K562 (cell line): ENCODE measurements around the gene UPF2. TPM values are rescaled to one million over a fixed set of nuclear protein-coding genes. Genes with fewer than 3 reads are reported as not detected.
A peak's percentile ranks its signal among the peaks of the same experiment; 100 is the strongest.

Source experiments
- EP300 ChIP-seq: IDR thresholded peaks from 2 replicates; pipeline ENCODE4 v1.6.1; 2012; ENCODE audit warnings: low read length, improper control_type of control experiment
- ETS1 ChIP-seq: conservative IDR thresholded peaks from 2 replicates; pipeline ENCODE4 v1.6.1; 2011; ENCODE audit warnings: low read depth, mild to moderate bottlenecking, low read length; ENCODE audit not compliant: control insufficient read depth
- ETV6 ChIP-seq, 3 experiments: fragments of 150-350 bp in 1 of 3; sonication (generic) in 1 of 3; formaldehyde crosslinking in 1 of 3; IDR thresholded peaks; 2 replicates each; pipeline versions ENCODE4 v1.6.1 to v1.8.0; 2014 to 2022; ENCODE audit warnings: borderline replicate concordance in 2 of 3, low read depth in 2 of 3, antibody characterized with exemption in 1 of 3, low read length in 1 of 3, mild to moderate bottlenecking in 1 of 3, missing genetic modification reagents in 1 of 3
- GTF2B ChIP-seq: IDR thresholded peaks from 2 replicates; pipeline ENCODE4 v1.6.1; 2011; ENCODE audit not compliant: insufficient read length; ENCODE audit errors: extremely low read depth
- GTF3C2 ChIP-seq: IDR thresholded peaks from 3 replicates; pipeline ENCODE4 v1.6.1; 2011; ENCODE audit warnings: borderline replicate concordance, mild to moderate bottlenecking, moderate library complexity; ENCODE audit not compliant: insufficient read length; ENCODE audit errors: extremely low read depth
- IRF2 ChIP-seq: sonication (generic); formaldehyde crosslinking; IDR thresholded peaks from 2 replicates; pipeline ENCODE4 v1.8.1; 2022; ENCODE audit warnings: mild to moderate bottlenecking, missing genetic modification reagents
- KLF10 ChIP-seq: fragments of 250-450 bp; sonication (Bioruptor Pico); IDR thresholded peaks from 2 replicates; pipeline ENCODE4 v1.6.1; 2021; ENCODE audit warnings: matching md5 sums
- L3MBTL2 ChIP-seq: fragments of 450-650 bp; IDR thresholded peaks from 2 replicates; pipeline ENCODE4 v1.6.1; 2016; ENCODE audit warnings: mild to moderate bottlenecking, moderate library complexity
- MECOM ChIP-seq: fragments of 250-450 bp; sonication (Bioruptor Pico); IDR thresholded peaks from 2 replicates; pipeline ENCODE4 v1.8.0; 2022; ENCODE audit warnings: inconsistent platforms
- OTX1 ChIP-seq: fragments of 450-650 bp; formaldehyde crosslinking; IDR thresholded peaks from 2 replicates; pipeline ENCODE4 v1.4.0; 2022; ENCODE audit warnings: mild to moderate bottlenecking
- POLR2H ChIP-seq: IDR thresholded peaks from 2 replicates; pipeline ENCODE4 v1.6.1; 2016; ENCODE audit warnings: missing genetic modification characterization, low read depth, mild to moderate bottlenecking, control low read depth, missing compliant biosample characterization, moderate library complexity
- RBM14 ChIP-seq: fragments of 200-400 bp; formaldehyde crosslinking; IDR thresholded peaks from 2 replicates; pipeline ENCODE4 v1.6.1; 2018; ENCODE audit warnings: low read depth, mild to moderate bottlenecking, low read length, moderate library complexity, borderline replicate concordance; ENCODE audit not compliant: insufficient read depth
- RUNX1 ChIP-seq: sonication (generic); IDR thresholded peaks from 2 replicates; pipeline ENCODE4 v1.6.1; 2016; ENCODE audit warnings: antibody characterized with exemption, low read depth
- SNIP1 ChIP-seq: fragments of 450-650 bp; IDR thresholded peaks from 2 replicates; pipeline ENCODE4 v1.7.1; 2017; ENCODE audit warnings: low read depth, mild to moderate bottlenecking
- SPI1 ChIP-seq: IDR thresholded peaks from 2 replicates; pipeline ENCODE4 v1.6.1; 2011; ENCODE audit warnings: low read depth, low read length, control low read depth, borderline replicate concordance
- ZFP1 ChIP-seq: fragments of 450-650 bp; formaldehyde crosslinking; IDR thresholded peaks from 2 replicates; pipeline ENCODE4 v1.4.0; 2020; ENCODE audit warnings: mild to moderate bottlenecking, mixed read lengths
- polyA plus RNA-seq, 8 experiments: library from polyadenylated mRNA; depleted of rRNA in 4 of 8; stranded (reverse) in 5 of 8; unstranded in 3 of 8; fragments of >200 nt; fragmentation: Nextera tagmentation in 2 of 8; fragmentation: Illumina TruSeq in 1 of 8; extraction: Ambion mirVana in 2 of 8; extraction: Trizol in 1 of 8; gene quantifications; 2 replicates each; pipeline versions ENCODE4 v1.2.1 to v1.2.3, GENCODE V29; 2011 to 2014; ENCODE audit warnings: inconsistent platforms in 1 of 8, missing spikeins in 1 of 8
- total RNA-seq, 7 experiments: library from RNA; depleted of rRNA in 6 of 7; stranded (reverse); fragments of >200 nt in 6 of 7; fragmentation: Illumina TruSeq in 2 of 7; extraction: Trizol in 2 of 7; gene quantifications; 2 replicates each; pipeline versions ENCODE4 v1.2.1 to v1.2.3, GENCODE V29; 2011 to 2021; ENCODE audit warnings: low replicate concordance in 1 of 7
- TF ChIP-seq, protein P1 (sequence below): fragments of 250-450 bp; sonication (Bioruptor Pico); IDR thresholded peaks from 2 replicates; pipeline ENCODE4 v1.5.0; 2021
- TF ChIP-seq, protein P2 (sequence below), 2 experiments: fragments of 450-650 bp in 1 of 2; IDR thresholded peaks; 2 replicates each; pipeline ENCODE4 v1.6.1; 2011 to 2017; ENCODE audit warnings: low read depth in 2 of 2, antibody characterized with exemption in 1 of 2, borderline replicate concordance in 1 of 2, low read length in 1 of 2, mild to moderate bottlenecking in 1 of 2, mixed read lengths in 1 of 2; ENCODE audit not compliant: control insufficient read depth in 1 of 2

The UPF2 gene
- total and polyA plus RNA-seq, 9 of the 15 experiments (the other 6 are each of a cell fraction or from before 2014, with no cell fraction given): 13.9 to 37.7 (median 23.7) TPM

GRCh38 chr10:11898372-11899066 is 144.1 kb downstream of the UPF2 start (continued):
- no peak for TF ChIP-seq GTF3C2
- peak; percentile 90 for TF ChIP-seq POLR2H (tag)
- TF ChIP-seq SPI1: peak; percentile 69
- TF ChIP-seq ZFP1 (CRISPR knock-in tag): no peak
- TF ChIP-seq RUNX1: no peak
- no peak for TF ChIP-seq MECOM (CRISPR knock-in tag)
- TF ChIP-seq IRF2 (CRISPR knock-in tag): no peak
- no peak for TF ChIP-seq RBM14
- TF ChIP-seq SNIP1: no peak
- 0 out of 4 replicates have a peak, but pooled peaks of 1 of the 2 experiments have one; percentile 47 for TF ChIP-seq ETV6 (IDR thresholded peaks at IDR 0.05; ENCODE audit: borderline replicate concordance in 1 of 2, low read depth in 2 of 2, low read length in 1 of 2)
- no peak for TF ChIP-seq ETV6 (CRISPR knock-in tag; IDR thresholded peaks at IDR 0.05; ENCODE audit: borderline replicate concordance)
- TF ChIP-seq GTF2B: peak; percentile 44
- TF ChIP-seq, protein P1, sequence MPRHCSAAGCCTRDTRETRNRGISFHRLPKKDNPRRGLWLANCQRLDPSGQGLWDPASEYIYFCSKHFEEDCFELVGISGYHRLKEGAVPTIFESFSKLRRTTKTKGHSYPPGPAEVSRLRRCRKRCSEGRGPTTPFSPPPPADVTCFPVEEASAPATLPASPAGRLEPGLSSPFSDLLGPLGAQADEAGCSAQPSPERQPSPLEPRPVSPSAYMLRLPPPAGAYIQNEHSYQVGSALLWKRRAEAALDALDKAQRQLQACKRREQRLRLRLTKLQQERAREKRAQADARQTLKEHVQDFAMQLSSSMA (CRISPR knock-in tag): no peak
- no peak; the same call in 1 of the 2 replicates for TF ChIP-seq OTX1 (CRISPR knock-in tag)
- peak; percentile 88 for TF ChIP-seq ETS1
- peak; percentile 83 for TF ChIP-seq L3MBTL2
- TF ChIP-seq, protein P2, sequence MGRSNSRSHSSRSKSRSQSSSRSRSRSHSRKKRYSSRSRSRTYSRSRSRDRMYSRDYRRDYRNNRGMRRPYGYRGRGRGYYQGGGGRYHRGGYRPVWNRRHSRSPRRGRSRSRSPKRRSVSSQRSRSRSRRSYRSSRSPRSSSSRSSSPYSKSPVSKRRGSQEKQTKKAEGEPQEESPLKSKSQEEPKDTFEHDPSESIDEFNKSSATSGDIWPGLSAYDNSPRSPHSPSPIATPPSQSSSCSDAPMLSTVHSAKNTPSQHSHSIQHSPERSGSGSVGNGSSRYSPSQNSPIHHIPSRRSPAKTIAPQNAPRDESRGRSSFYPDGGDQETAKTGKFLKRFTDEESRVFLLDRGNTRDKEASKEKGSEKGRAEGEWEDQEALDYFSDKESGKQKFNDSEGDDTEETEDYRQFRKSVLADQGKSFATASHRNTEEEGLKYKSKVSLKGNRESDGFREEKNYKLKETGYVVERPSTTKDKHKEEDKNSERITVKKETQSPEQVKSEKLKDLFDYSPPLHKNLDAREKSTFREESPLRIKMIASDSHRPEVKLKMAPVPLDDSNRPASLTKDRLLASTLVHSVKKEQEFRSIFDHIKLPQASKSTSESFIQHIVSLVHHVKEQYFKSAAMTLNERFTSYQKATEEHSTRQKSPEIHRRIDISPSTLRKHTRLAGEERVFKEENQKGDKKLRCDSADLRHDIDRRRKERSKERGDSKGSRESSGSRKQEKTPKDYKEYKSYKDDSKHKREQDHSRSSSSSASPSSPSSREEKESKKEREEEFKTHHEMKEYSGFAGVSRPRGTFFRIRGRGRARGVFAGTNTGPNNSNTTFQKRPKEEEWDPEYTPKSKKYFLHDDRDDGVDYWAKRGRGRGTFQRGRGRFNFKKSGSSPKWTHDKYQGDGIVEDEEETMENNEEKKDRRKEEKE (IDR thresholded peaks at IDR 0.05; ENCODE audit: borderline replicate concordance in 1 of 2, control insufficient read depth in 1 of 2, low read depth in 2 of 2, low read length in 1 of 2): peak in 1 of 2 experiments; percentile 78; a peak in 2 of 4 replicates
- no peak for TF ChIP-seq KLF10
- TF ChIP-seq EP300: peak; percentile 87
